Measurements from ENCODE around the gene LDLRAD3.

GRCh38 chr11:36167729-36168128 lies 223.9 kb downstream of the LDLRAD3 start:
- TF ChIP-seq RARB (CRISPR knock-in tag; IDR thresholded peaks at IDR 0.05) (no peak), PATZ1 (CRISPR knock-in tag; IDR thresholded peaks at IDR 0.05; ENCODE audit: borderline replicate concordance) (no peak), TCF4 (CRISPR knock-in tag; IDR thresholded peaks at IDR 0.05; ENCODE audit: borderline replicate concordance) (no peak), TOX (CRISPR knock-in tag; IDR thresholded peaks at IDR 0.05; ENCODE audit: borderline replicate concordance) (no peak), ZNF70 (CRISPR knock-in tag; IDR thresholded peaks at IDR 0.05) (no peak)
- TF ChIP-seq, protein P1, sequence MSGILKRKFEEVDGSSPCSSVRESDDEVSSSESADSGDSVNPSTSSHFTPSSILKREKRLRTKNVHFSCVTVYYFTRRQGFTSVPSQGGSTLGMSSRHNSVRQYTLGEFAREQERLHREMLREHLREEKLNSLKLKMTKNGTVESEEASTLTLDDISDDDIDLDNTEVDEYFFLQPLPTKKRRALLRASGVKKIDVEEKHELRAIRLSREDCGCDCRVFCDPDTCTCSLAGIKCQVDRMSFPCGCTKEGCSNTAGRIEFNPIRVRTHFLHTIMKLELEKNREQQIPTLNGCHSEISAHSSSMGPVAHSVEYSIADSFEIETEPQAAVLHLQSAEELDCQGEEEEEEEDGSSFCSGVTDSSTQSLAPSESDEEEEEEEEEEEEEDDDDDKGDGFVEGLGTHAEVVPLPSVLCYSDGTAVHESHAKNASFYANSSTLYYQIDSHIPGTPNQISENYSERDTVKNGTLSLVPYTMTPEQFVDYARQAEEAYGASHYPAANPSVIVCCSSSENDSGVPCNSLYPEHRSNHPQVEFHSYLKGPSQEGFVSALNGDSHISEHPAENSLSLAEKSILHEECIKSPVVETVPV (CRISPR knock-in tag; IDR thresholded peaks at IDR 0.05), result no peak

Data from SK-N-SH treated with all-trans-retinoic acid at 6 μM for 48 hours (cell line).